ENCODE data around the gene ZFPL1. TPM values are rescaled to one million over a fixed set of nuclear protein-coding genes. Genes with fewer than 3 reads are reported as not detected.

Gene ZFPL1
- total RNA-seq, 2 donors from 2014 or later, result 36.0 to 51.2 TPM

DNA sequence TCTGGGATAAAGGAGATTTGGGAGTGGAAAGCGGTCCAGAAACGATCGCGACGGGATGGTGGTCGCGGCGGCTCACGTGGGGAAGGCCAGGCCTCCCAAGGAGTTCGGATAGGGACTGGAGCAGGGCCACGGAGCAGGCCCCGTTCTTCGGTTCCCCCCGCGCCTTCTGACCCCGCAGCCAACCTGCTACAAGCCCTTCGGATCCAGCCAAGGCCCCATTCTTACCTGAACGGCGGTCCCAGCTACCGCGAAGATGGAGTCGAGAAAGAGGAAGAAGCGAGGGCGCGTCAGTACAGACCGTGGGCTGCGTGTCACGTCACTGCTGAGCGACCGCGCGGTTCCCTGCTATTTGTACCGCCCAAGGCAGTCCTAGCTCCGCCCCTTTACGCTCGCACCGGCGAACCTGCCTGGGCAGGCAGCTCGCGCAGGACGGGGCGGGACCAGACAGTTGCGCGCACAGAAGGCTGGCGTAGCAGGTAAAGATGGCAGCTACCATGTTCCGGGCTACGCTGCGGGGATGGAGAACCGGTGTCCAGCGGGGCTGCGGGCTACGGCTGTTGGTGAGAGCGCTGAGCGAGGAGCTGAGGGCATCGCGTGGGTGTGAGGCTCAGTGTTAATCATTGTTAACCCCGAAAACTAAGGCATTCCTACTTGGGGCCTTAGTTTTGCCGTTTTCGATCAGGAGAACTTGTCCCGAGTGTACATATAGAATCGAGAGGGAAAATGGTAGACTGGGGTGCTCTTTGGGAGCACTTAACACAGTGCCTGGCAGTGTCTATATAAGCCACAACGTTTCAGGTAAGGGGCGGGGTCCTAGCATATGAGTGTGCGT is 38.1 kb downstream of the ZFPL1 start, which contains the start of the genes FAU and MRPL49:
Gene FAU, minus strand, starts transcription at position 270 of the 832 bp plus-strand sequence. CDS start 321 bp downstream, outside the sequence.
Gene MRPL49, plus strand, starts transcription at position 457 of the 832 bp plus-strand sequence. Its CDS starts 26 bp downstream, at position 483.
- H3K9me3 ChIP-seq, result no peaks in the 10 kb centered on the region
- peaks cover 11 to 23% of the 10 kb centered on the region in 2 donors for H3K4me1 ChIP-seq (ENCODE audit: control insufficient read depth in 1 of 2, low read depth in 2 of 2)
- DNase-seq (ENCODE audit: low spot score) (peak; percentile 93), ATAC-seq (ENCODE audit: insufficient number of reproducible peaks, low FRiP score, low read depth) (peak; percentile 74)
- no peak for TF ChIP-seq CTCF (IDR thresholded peaks at IDR 0.05)
- H3K4me3 ChIP-seq, result peak within 1 kb of the TSS; percentile 73
- peak within 1 kb of the TSS; percentile 78 to 96 for H3K27ac ChIP-seq
- peaks cover 41% of the 10 kb centered on the region for H3K36me3 ChIP-seq
- H3K27me3 ChIP-seq (replicated peaks; ENCODE audit: insufficient read depth), result no peaks in the 10 kb centered on the region

- TF ChIP-seq CTCF (IDR thresholded peaks at IDR 0.05), result no peak
- peaks cover 64% of the 10 kb centered on the region for H3K36me3 ChIP-seq
- no peak for DNase-seq (ENCODE audit: low spot score)
- no peaks in the 10 kb centered on the region for H3K9me3 ChIP-seq
- no peak overlapping the region for H3K27ac ChIP-seq
- no peaks in the 10 kb centered on the region for H3K27me3 ChIP-seq (replicated peaks; ENCODE audit: insufficient read depth)
- peaks cover 11 to 22% of the 10 kb centered on the region in 2 donors for H3K4me1 ChIP-seq (ENCODE audit: control insufficient read depth in 1 of 2, low read depth in 2 of 2)
- H3K4me3 ChIP-seq, result no peak overlapping the region
- no peak for ATAC-seq (ENCODE audit: insufficient number of reproducible peaks, low FRiP score, low read depth)
These were observed 40.6 kb downstream of the ZFPL1 start for GRCh38 chr11:65124480-65125196.

DNA sequence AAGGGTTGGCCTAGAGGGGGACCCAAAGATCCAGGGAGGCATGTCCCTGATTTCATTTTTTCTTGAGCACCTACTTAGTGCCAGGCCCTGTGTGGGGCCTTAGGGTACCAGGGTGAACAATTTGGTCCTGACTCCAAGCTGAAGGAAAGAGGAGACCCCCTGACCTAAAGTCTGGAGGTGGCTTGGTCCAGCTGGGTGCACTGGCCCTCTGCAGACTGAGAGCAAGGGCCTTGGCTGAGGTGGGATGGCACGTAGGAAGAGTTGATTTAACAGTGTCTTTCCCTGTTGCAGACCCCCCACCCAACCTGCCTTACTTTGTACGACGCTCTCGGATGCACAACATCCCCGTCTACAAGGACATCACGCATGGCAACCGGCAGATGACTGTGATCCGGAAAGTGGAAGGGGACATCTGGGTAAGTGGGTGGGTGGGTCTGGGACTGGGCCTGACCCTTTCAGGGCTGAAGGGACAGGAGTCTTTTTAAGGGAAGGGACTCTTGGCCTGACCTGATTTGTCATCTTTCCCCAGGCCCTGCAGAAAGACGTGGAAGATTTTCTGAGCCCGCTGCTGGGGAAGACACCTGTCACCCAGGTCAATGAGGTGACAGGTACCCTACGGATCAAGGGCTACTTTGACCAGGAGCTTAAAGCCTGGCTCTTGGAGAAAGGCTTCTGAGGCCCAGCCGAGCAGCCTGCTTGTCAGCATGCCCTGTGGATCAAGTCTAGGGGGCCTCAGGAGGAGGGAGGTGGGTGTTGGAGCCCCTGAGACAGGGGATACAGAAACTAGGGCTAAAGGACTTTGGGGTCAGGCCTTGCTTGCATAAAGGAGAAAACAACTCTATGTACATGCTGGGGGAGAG is 41.4 kb downstream of the ZFPL1 start:
- no peak overlapping the region for H3K27ac ChIP-seq
- no peak for DNase-seq (ENCODE audit: low spot score)
- H3K4me1 ChIP-seq (ENCODE audit: control insufficient read depth in 1 of 2, low read depth in 2 of 2), result peaks cover 11 to 22% of the 10 kb centered on the region in 2 donors
- H3K36me3 ChIP-seq, result peaks cover 64% of the 10 kb centered on the region
- no peaks in the 10 kb centered on the region for H3K9me3 ChIP-seq
- no peak for TF ChIP-seq CTCF (IDR thresholded peaks at IDR 0.05)
- no peak for ATAC-seq (ENCODE audit: insufficient number of reproducible peaks, low FRiP score, low read depth)
- H3K27me3 ChIP-seq (replicated peaks; ENCODE audit: insufficient read depth), result no peaks in the 10 kb centered on the region
- no peak overlapping the region for H3K4me3 ChIP-seq

- Histone ChIP-seq H3K9me3 (no peaks in the 10 kb centered on the region), H3K4me1 (ENCODE audit: control insufficient read depth in 1 of 2, low read depth in 2 of 2) (peaks cover 3 to 12% of the 10 kb centered on the region in 2 donors), H3K36me3 (peaks cover 70% of the 10 kb centered on the region), H3K4me3 (no peak overlapping the region), H3K27me3 (replicated peaks; ENCODE audit: insufficient read depth) (no peaks in the 10 kb centered on the region), H3K27ac (no peak overlapping the region)
- TF ChIP-seq CTCF (IDR thresholded peaks at IDR 0.05), result no peak
- ATAC-seq (ENCODE audit: insufficient number of reproducible peaks, low FRiP score, low read depth), result no peak
- no peak for DNase-seq (ENCODE audit: low spot score)
These were observed 42.7 kb downstream of the ZFPL1 start for GRCh38 chr11:65126624-65127274.
